Body of pancreas (tissue), 4 donors: Measurements from ENCODE around the gene PKNOX2.

Experiments used
- POLR2A ChIP-seq, 3 donors: fragments of 450-650 bp; IDR thresholded peaks; one replicate each; pipeline ENCODE4 v1.6.1; 2016; ENCODE audit warnings: antibody characterized with exemption in 3 of 3, mild to moderate bottlenecking in 2 of 3
- TF ChIP-seq, protein P1 (sequence below), 7 experiments: fragments of 450-650 bp in 4 of 7; fragments of 200-600 bp in 3 of 7; sonication (generic) in 3 of 7; IDR thresholded peaks; one replicate each; pipeline ENCODE4 v1.5.1; 2016 to 2019; ENCODE audit warnings: antibody characterized with exemption in 7 of 7

DNA sequence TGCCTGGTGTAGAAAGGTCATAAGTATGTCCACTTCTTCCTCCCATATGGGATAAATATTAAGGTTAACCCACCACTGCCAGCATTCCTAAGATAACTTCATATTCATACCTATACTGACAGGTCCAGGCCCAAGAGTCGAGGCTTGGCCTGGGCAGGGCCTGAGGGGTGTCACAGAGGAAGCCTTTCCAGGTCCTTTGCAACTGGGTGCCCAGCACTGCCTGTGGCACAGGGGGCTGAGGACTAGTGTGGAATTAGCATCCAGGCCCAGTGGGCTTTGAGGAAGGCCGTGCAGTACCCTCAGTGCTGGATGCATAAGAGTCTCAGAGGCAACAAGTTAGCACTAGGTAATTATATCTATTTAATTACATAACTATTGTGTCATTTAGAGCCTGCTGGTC lies 65.4 kb downstream of the PKNOX2 start:
- TF ChIP-seq, protein P1, sequence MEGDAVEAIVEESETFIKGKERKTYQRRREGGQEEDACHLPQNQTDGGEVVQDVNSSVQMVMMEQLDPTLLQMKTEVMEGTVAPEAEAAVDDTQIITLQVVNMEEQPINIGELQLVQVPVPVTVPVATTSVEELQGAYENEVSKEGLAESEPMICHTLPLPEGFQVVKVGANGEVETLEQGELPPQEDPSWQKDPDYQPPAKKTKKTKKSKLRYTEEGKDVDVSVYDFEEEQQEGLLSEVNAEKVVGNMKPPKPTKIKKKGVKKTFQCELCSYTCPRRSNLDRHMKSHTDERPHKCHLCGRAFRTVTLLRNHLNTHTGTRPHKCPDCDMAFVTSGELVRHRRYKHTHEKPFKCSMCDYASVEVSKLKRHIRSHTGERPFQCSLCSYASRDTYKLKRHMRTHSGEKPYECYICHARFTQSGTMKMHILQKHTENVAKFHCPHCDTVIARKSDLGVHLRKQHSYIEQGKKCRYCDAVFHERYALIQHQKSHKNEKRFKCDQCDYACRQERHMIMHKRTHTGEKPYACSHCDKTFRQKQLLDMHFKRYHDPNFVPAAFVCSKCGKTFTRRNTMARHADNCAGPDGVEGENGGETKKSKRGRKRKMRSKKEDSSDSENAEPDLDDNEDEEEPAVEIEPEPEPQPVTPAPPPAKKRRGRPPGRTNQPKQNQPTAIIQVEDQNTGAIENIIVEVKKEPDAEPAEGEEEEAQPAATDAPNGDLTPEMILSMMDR (IDR thresholded peaks at IDR 0.05) = no peak
- no peak for TF ChIP-seq POLR2A (IDR thresholded peaks at IDR 0.05)
